Heart left ventricle (tissue), 16 donors: ENCODE data around the gene RLF. TPM values are rescaled to one million over a fixed set of nuclear protein-coding genes. Genes with fewer than 3 reads are reported as not detected.

ENCODE experiments used
- ATAC-seq, 4 donors: fragments of 200-7000 bp; cut with Tn5 transposase; one replicate each; pipeline ENCODE4 v1.9.1; 2020 to 2022; ENCODE audit warnings: moderate library complexity in 4 of 4, mild to moderate bottlenecking in 3 of 4, moderate number of reproducible peaks in 1 of 4
- DNase-seq, 5 donors: peaks; one replicate each; pipeline ENCODE4 v3.0.0-alpha.2; 2020
- H3K27ac ChIP-seq, 12 donors: fragments of 200-600 bp; sonication (generic) in 4 of 12; one replicate each; pipeline versions ENCODE4 v1.5.0 to v1.8.0; 2016 to 2022; ENCODE audit warnings: mild to moderate bottlenecking in 2 of 12
- H3K27me3 ChIP-seq, 9 donors: fragments of 200-600 bp; sonication (generic) in 2 of 9; one replicate each; pipeline versions ENCODE4 v1.5.1 to v1.8.0; 2016 to 2022; ENCODE audit warnings: mild to moderate bottlenecking in 3 of 9
- H3K36me3 ChIP-seq, 9 donors: fragments of 200-600 bp; sonication (generic) in 2 of 9; one replicate each; pipeline versions ENCODE4 v1.5.0 to v1.8.0; 2018 to 2022; ENCODE audit warnings: mild to moderate bottlenecking in 2 of 9
- H3K4me1 ChIP-seq, 12 donors: fragments of 200-600 bp; sonication (generic) in 4 of 12; one replicate each; pipeline versions ENCODE4 v1.5.0 to v1.8.0; 2016 to 2022; ENCODE audit warnings: mild to moderate bottlenecking in 3 of 12
- H3K4me3 ChIP-seq, 12 donors: fragments of 200-600 bp; sonication (generic) in 4 of 12; one replicate each; pipeline versions ENCODE4 v1.5.0 to v1.8.0; 2017 to 2022; ENCODE audit warnings: mild to moderate bottlenecking in 9 of 12, moderate library complexity in 4 of 12
- H3K9me3 ChIP-seq, 12 donors: fragments of 200-600 bp; sonication (generic) in 4 of 12; one replicate each; pipeline versions ENCODE4 v1.5.0 to v1.8.0; 2016 to 2022; ENCODE audit warnings: mild to moderate bottlenecking in 1 of 12
- POLR2A ChIP-seq, 2 donors: fragments of 450-650 bp; IDR thresholded peaks; one replicate each; pipeline ENCODE4 v1.6.1; 2017; ENCODE audit warnings: antibody characterized with exemption in 2 of 2, mild to moderate bottlenecking in 2 of 2, moderate library complexity in 2 of 2
- WGBS, 4 donors: extraction: QIAGEN DNeasy Blood & Tissue Kit in 2 of 4; methylation state at CpG; one replicate each; pipeline versions ENCODE4 v1.1.5 to v1.1.7; 2013 to 2018; 5-methylcytosine and 5-hydroxymethylcytosine counted together
- intact Hi-C, 10 donors: fragments of 100-400 bp; cut with DNase I; formaldehyde crosslinking; loops; one replicate each; pipeline versions ENCODE4 v1.11.1 to v1.14.2; 2022
- polyA plus RNA-seq, 2 donors: library from polyadenylated mRNA; stranded (reverse); fragments of 200-250 nt; gene quantifications; one replicate each; pipeline ENCODE4 v1.2.3, GENCODE V29; 2013
- total RNA-seq, 9 donors: library from RNA; depleted of rRNA in 2 of 9; stranded (reverse); fragments of >200 nt in 2 of 9; fragmentation: NEBNext Ultra II Directional in 3 of 9; extraction: Animal tissue kit (Norgen Biotek cat#: 25700) in 3 of 9; gene quantifications; one replicate each; pipeline versions ENCODE4 v1.1.0 to v1.2.4, GENCODE V29; 2016 to 2023
- TF ChIP-seq, protein P1 (sequence below), 12 donors: fragments of 200-600 bp; sonication (generic) in 4 of 12; IDR thresholded peaks; one replicate each; pipeline versions ENCODE4 v1.5.0 to v1.8.0; 2018 to 2022; ENCODE audit warnings: antibody characterized with exemption in 12 of 12, mild to moderate bottlenecking in 5 of 12
- donor health status: ischemic (EF 13 %, LVEDD 7.1; RV severe dilation, severe dysfunction).
- donor health status: healthy with polysubstance abuse.
- donor health status: DM: no; HTN: yes; CAD: no.
- donor health status: DM: no; HTN: no; CAD: no.
- donor health status: ischemic (EF 25% LVEDD 6.9; RV normal size, moderate dysfunction).
- donor health status: ischemic (EF 25% LVEDD 5.7; RV mildly dilated, moderate dysfunction).
- donor health status: healthy.
- donor health status: DM: yes; HTN: yes; CAD: no.
- donor health status: ischemic (EF 35%, LVEDD 5.7; RV mildly dilated, moderate dysfunction).
- donor health status: nonischemic (EF 11% LVEDD 7.7; RV severe dilation, severe dysfunction).
- donor health status: DM: yes; HTN: yes; CAD: no.
- donor health status: PGD.
- donor health status: ischemic (EF 29% LVEDD 5.4; RV normal size, mild dysfunction).
- donor health status: nonischemic (EF 23%, LVEDD 6.1; RV moderate dilation, normal function).

Gene RLF
- total and polyA plus RNA-seq, 11 donors = 2.7 to 14.5 (median 11.2) TPM

- DNase-seq (no peak), ATAC-seq (no peak)
- TF ChIP-seq, protein P1, sequence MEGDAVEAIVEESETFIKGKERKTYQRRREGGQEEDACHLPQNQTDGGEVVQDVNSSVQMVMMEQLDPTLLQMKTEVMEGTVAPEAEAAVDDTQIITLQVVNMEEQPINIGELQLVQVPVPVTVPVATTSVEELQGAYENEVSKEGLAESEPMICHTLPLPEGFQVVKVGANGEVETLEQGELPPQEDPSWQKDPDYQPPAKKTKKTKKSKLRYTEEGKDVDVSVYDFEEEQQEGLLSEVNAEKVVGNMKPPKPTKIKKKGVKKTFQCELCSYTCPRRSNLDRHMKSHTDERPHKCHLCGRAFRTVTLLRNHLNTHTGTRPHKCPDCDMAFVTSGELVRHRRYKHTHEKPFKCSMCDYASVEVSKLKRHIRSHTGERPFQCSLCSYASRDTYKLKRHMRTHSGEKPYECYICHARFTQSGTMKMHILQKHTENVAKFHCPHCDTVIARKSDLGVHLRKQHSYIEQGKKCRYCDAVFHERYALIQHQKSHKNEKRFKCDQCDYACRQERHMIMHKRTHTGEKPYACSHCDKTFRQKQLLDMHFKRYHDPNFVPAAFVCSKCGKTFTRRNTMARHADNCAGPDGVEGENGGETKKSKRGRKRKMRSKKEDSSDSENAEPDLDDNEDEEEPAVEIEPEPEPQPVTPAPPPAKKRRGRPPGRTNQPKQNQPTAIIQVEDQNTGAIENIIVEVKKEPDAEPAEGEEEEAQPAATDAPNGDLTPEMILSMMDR (IDR thresholded peaks at IDR 0.05) = no peak
- TF ChIP-seq POLR2A (IDR thresholded peaks at IDR 0.05) = no peak
- H3K36me3 ChIP-seq = peaks cover 0 to 79% (median 58%) of the 10 kb centered on the region in 9 donors
- H3K4me3 ChIP-seq = no peak overlapping the region
- 90 to 100% (median 94%) methylated on average over 1 of the region's 1 CpG for WGBS, 4 donors
- no peaks in the 10 kb centered on the region for H3K27me3 ChIP-seq
- no peak overlapping the region for H3K27ac ChIP-seq
- intact Hi-C loops = no loop called here
- no peaks in the 10 kb centered on the region for H3K9me3 ChIP-seq
- peaks cover 0 to 14% (median 1%) of the 10 kb centered on the region in 12 donors for H3K4me1 ChIP-seq
Observed at GRCh38 chr1:40197656-40198055, 36.5 kb downstream of the RLF start.

- Histone ChIP-seq H3K36me3 (peaks cover 0 to 80% (median 61%) of the 10 kb centered on the region in 9 donors), H3K4me1 (peaks cover 0 to 14% (median 1%) of the 10 kb centered on the region in 12 donors), H3K27ac (peak overlapping the region in 1 of 12 donors; percentile 30), H3K4me3 (no peak overlapping the region), H3K27me3 (no peaks in the 10 kb centered on the region), H3K9me3 (no peaks in the 10 kb centered on the region)
- intact Hi-C loops = no loop called here
- ATAC-seq (no peak), DNase-seq (no peak)
- no peak for TF ChIP-seq POLR2A (IDR thresholded peaks at IDR 0.05)
- TF ChIP-seq, protein P1 (IDR thresholded peaks at IDR 0.05) = no peak
- 88 to 94% (median 91%) methylated on average over 3 of the region's 3 CpGs for WGBS, 4 donors
Observed at GRCh38 chr1:40199126-40199525, 37.9 kb downstream of the RLF start.

DNA sequence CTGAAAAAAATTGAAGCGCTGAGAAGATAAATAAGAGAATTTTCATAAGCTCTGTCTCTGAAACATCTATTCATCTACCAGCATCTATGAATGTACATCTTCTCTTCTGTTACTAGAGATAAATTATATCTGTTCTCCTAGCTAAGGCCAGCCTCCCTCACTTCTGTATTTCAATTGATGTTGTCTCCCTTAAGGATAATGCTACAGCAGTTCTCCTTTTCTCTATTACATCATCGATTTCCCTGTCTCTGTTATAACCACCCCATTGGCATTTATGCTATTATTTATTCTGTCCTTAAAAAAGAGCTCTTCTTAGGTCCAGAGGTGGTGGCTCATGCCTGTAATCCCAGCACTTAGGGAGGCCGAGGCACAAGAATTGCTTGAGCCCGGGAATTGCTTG is 43.7 kb downstream of the RLF start:
- intact Hi-C loops = no loop called here
- 93 to 99% (median 94%) methylated on average over 4 of the region's 4 CpGs for WGBS, 4 donors
- no peak overlapping the region for H3K4me3 ChIP-seq
- peaks cover 0 to 11% (median 2%) of the 10 kb centered on the region in 12 donors for H3K4me1 ChIP-seq
- H3K27me3 ChIP-seq = no peaks in the 10 kb centered on the region
- DNase-seq (no peak), ATAC-seq (no peak)
- no peaks in the 10 kb centered on the region for H3K9me3 ChIP-seq
- H3K36me3 ChIP-seq = peaks cover 0 to 85% (median 66%) of the 10 kb centered on the region in 9 donors
- TF ChIP-seq, protein P1 (IDR thresholded peaks at IDR 0.05) = no peak
- no peak for TF ChIP-seq POLR2A (IDR thresholded peaks at IDR 0.05)
- H3K27ac ChIP-seq = no peak overlapping the region

DNA sequence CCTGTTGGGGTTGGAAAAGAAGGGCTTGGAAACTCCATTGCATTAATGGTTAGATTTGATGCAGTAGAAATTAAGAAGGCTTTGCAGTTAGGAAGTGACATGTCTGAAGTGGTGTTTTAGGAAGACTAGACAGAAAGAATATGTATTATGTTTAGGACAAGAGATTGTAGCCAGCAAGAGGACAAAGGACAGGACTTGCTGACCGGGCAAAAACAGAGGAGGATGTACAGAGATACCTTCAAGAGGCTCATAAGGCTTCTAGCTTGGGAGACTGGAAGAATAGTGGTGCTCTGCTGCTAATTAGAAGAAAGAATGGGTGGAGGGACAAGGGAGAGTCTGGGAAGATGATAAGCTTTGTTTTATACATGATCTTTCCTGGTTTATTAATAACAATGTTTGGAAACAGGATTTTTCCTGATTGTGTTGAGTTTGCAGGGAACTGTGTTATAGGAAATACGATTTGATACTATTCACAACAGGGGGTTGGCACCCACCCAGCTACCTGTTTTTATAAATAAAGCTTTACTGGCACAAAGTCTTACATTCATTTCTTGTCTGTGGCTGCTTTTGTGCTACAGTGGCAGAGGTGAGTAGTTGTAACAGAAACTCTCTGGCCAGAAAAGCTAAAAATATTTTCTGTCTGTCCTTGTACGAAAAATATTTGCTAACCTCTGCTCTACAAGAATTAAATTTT is 49.5 kb downstream of the RLF start:
- Histone ChIP-seq H3K4me3 (no peak overlapping the region), H3K27me3 (no peaks in the 10 kb centered on the region), H3K36me3 (peaks cover 0 to 87% (median 61%) of the 10 kb centered on the region in 9 donors), H3K9me3 (no peaks in the 10 kb centered on the region), H3K4me1 (peaks cover 0 to 16% (median 5%) of the 10 kb centered on the region in 12 donors), H3K27ac (no peak overlapping the region)
- no peak for TF ChIP-seq POLR2A (IDR thresholded peaks at IDR 0.05)
- TF ChIP-seq, protein P1 (IDR thresholded peaks at IDR 0.05) = no peak
- ATAC-seq = no peak
- intact Hi-C loops = no loop called here
- WGBS, 4 donors = 77 to 86% (median 80%) methylated on average over 3 of the region's 3 CpGs
- no peak for DNase-seq
